Fibroblast of skin of right quadriceps (primary cell): Measurements from ENCODE around the gene DNAJC5G.
"Not testable (repeated sequence)": the region's sequence is repeated elsewhere in the genome, so short reads cannot be mapped to it uniquely, and the experiment has no call there.

Experiments used
- DNase-seq: peaks from one replicate; pipeline ENCODE4 v3.0.0-alpha.2; 2013

The DNAJC5G gene

GRCh38 chr2:27312152-27312551, 36.9 kb downstream of the DNAJC5G start:
- no peak for DNase-seq

- DNase-seq: no peak
Measured at GRCh38 chr2:27313882-27314645, 38.8 kb downstream of the DNAJC5G start.

GRCh38 chr2:27314709-27315108, 39.5 kb downstream of the DNAJC5G start:
- DNase-seq: no peak

- no peak for DNase-seq
Measured at GRCh38 chr2:27315122-27315521, 39.9 kb downstream of the DNAJC5G start.

GRCh38 chr2:27316655-27317412, 41.6 kb downstream of the DNAJC5G start:
- DNase-seq: no peak

- DNase-seq: not testable (repeated sequence)
Measured at GRCh38 chr2:27319839-27320238, 44.6 kb downstream of the DNAJC5G start.

- DNase-seq: peak; percentile 97
Measured at GRCh38 chr2:27320958-27321543, 45.8 kb downstream of the DNAJC5G start.

GRCh38 chr2:27322301-27322765, 47.1 kb downstream of the DNAJC5G start:
- peak; percentile 6 for DNase-seq

- DNase-seq: peak; percentile 88
Measured at GRCh38 chr2:27322766-27323595, 47.7 kb downstream of the DNAJC5G start, which contains the start of gene MPV17. MPV17 (minus strand) TSS chr2:27323097; CDS start chr2:27322517, 580 bp downstream.

GRCh38 chr2:27323596-27324285, 48.5 kb downstream of the DNAJC5G start:
- no peak for DNase-seq

- no peak for DNase-seq
Measured at GRCh38 chr2:27324720-27325119, 49.5 kb downstream of the DNAJC5G start.
